Measurements from ENCODE around the gene GNAQ.

GNAQ gene

DNA sequence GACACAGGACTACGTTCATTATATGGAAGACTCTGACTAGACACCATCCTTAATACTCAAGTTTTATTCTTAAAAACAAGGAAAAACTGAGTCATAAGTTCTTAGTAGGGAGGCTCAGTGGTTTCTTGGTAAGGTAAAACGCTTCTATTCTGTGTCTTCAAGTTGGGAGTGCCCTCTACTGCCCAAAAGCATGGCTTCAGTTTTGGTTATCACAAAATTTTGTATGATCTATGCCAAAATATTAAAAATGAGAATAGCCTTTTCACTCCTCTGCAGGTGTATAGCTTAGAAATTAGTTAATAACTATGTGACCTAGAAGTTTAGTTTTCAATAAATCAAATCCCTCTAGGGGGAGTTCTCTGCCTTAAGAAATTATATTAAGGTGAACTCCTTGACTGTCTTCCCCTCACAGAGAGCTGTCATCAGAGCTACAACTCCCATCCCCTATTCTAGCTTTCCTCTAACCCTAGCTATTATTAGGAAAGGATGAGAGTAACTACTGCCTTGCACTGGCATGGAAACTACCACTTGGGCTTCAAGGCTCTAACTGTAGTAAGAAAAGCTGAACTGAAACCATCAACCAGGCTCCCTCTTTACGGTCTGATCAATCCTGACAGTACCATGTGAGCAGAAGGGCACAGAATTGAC lies 189.7 kb downstream of the GNAQ start:
- DNase-seq (ENCODE audit: low read depth), result no peak

DNA sequence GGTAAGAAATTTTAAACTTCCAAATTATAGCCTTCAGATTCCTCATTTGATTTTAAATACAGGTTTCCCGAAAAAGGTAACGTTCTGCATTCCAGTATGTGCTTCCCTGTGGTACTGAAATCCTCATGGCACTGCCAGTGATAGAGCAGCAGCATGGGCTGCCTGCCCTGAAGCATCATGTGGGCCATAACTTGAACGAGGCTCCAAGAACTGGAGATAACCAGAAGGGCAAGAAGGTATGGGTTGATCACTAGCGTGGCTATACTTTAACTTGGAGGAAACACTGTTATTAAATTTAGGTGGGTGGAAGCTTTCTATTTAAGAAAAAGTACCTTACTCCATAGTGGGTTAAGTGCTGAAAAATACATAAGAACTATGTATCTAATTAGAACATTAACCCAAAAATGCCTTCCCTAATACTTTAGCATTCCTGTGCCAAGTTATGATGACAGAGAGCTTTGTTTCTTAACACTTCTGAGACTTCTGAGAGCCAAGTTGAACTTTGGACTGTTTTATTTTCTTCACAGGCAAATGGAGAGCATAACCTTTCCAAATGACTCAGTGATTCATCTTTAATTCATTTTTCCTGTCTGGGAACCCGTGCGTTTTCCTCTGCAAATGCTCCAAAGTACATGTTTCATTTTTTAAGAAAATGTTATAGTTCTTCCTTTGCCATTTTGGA lies 192.0 kb downstream of the GNAQ start:
- DNase-seq (ENCODE audit: low read depth), result no peak

DNA sequence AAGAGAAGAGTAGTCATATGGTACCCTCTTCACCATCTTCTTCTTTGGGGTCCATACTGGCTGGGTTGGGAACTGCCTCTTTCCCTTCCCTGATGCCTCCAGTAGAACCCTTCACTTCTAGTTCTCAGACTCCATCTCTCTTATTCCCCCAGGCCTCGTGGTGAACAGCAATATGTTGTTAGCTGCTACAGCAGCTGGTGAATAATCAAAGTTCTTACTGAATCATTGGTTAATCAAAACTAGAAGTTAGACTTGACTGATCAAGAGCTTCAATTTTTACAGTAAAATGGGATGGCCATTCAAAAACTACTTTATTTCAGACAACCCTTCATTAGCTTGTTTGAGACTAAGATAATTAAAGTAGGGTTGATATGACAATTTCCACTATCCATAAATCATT lies 192.6 kb downstream of the GNAQ start:
- DNase-seq (ENCODE audit: low read depth), result no peak

DNA sequence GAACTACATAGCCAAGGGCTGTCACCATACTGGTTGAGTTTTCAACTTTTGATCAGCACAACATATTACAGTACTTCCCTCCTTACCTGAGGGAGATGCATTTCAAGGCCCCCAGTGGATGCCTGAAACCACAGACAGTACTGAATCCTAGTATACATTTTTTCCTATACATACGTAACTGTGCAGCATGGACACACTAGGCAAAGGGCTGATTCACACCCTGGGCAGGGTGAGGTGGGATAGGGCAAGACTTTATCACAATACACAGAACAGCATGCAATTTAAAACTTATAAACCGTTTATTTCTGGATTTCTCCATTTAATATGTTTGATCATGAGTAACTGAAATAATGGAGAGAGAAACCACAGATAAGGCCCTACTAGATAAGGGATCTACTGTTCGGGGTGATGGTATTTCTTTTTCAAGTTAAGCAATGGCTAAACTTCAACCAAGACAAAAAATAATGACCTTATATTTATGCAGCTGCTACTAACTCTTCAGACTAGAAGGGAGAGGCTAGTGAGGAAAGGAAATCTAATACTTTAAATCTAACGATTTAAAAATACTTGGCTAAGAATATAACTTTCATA lies 196.6 kb downstream of the GNAQ start:
- no peak for DNase-seq (ENCODE audit: low read depth)

DNA sequence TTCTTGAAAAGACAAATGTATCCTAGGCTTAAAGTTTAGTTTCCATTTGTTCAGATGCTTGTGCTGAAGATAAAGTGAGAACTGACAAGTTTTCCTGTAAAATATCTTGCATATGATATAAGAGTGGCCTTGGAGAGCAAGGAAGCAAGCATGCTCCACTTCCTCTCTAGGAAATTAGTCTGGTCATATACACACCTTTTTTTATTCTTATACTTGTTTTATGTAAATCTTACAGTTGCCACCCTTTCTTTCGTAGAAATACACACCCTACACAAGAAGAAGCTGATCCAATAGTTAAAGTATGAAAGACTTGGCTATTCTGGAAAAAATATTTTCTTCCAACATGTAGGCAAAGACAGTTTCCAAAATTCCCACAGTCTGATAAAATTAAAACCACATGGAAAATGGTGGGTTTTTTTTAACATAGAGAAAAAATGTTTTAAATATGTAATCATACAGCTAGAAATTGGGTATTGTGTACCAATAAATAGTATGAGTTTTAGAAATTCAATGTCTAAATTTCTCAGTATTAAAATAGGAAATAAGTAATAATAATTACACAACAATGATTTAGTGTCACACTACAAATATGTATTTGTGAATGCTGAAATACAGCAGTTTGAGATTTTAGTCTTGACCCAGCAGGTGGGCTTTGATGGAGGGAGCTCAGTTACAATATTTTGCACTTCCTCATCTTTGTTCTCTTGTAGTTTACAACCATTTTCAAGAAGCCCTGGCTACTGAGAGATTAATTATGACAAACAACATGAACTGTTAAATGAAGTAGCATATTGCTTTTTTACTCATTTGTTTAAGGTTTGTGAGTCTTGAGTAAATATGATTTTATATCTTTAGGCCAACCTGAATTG lies 197.8 kb downstream of the GNAQ start:
- no peak for DNase-seq (ENCODE audit: low read depth)

DNA sequence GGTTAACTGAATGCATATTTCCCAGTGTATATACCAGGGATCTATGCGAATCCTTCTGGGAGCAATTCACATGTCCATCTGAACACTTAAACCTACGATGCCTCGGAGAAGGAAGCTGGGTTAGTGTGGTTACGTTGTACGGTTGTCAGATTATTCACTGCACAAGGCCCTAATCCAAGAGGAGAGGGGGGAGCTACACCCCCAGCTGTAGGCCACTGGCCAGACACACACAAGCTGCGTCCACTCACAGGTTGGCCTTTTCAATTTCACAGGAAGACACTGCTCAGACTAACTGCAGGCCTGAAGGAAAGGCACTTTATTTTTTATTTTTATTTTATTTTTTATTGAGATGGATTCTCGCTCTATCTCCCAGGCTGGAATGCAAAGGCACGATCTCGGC lies 199.0 kb downstream of the GNAQ start:
- no peak for DNase-seq (ENCODE audit: low read depth)

DNA sequence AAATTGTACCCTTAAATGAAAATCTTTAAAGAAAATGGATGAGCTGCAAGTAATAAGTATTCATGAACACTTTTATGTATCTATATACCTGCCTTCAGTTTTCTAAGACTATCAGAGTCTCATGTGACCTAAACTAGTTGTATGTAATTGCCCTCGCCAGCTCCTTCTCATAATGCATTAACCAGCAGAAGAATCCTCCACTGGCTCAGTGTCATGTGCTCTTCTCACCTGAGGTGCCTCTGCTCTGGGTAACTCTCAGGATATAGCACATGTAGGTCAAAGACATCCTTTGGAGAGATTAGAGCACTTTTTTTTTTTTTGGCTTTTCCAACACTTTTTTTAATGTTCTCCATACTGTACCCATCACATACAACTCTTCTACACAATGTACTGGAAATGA lies 199.8 kb downstream of the GNAQ start:
- no peak for DNase-seq (ENCODE audit: low read depth)

DNA sequence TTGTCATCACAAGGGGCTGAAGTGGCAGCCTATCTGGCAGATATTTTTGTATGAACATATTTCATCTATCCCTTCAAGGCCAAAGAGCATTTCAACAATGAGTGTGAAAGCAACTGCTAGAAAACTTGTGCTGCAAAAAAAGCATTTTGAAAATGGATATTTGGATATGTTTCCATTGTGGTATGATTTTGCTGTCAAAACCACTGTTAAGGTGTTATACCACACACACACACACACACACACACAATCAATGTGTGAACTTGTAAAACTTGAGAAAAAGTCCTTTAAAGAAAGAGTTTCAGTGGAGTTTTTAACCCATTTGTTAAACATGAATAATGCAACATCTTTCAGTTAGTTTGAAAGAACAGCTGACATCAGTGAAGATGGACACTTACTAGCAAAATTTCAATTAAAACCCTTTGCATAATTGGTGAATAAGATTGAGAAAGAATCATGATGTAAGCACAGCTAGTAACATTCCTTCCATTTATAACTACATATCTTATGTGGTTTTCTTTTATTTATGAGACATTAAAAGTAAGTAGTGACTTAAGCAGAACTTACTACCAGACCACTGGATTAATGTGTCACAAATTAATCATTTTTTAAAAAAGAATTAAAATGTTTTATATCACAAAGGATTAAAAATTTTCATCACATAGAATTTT lies 200.9 kb downstream of the GNAQ start:
- no peak for DNase-seq (ENCODE audit: low read depth)

DNA sequence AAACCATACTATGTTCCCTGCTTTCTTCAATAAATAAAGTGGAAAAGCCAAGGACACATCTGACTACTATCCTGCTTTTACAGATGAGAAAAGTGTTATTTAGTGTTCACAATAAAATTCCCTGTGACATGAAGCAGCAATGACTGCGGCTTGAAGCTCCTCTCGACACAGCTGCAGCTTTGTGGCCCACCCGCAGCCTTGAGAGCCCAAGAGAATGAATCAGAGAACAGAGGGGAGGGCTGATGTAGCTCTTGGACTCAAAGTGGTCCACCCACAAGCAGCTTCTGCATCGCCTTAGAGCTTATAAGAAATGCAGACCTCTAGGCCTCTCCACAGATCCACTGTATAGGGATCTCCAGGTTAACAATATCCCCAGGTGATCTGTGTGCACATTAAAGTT lies 202.2 kb downstream of the GNAQ start:
- no peak for DNase-seq (ENCODE audit: low read depth)

DNA sequence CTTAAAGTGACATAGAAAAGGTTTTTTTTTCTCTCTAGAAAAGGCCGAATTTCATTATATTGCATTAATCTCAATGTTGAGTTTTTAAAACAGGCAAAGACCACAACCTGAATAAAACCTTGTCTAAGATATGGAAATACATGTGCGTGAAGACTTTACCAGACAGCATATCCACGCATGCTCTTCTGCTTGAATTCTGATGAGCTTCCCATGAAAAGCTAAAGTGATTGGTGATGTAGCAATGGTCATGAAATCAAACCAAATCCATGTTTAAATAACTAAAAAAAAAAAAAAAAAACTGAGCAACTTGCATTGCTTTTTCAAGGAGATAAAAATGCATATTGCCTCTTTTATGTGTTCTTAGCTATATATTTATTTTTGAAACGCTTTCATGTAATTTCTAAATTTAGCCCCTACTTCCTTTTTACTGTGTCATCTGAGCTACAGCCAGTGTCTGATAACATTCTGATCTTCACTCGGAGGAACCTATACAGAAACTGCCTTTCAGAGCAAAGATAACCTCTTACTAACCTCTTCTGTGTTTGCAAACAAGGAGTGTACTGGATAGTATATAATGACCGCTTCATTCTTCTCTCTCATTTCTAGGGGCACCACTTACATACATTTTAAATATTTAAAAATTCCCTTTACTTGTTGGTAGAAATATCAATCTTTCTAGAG lies 204.4 kb downstream of the GNAQ start:
- DNase-seq (ENCODE audit: low read depth), result no peak

DNA sequence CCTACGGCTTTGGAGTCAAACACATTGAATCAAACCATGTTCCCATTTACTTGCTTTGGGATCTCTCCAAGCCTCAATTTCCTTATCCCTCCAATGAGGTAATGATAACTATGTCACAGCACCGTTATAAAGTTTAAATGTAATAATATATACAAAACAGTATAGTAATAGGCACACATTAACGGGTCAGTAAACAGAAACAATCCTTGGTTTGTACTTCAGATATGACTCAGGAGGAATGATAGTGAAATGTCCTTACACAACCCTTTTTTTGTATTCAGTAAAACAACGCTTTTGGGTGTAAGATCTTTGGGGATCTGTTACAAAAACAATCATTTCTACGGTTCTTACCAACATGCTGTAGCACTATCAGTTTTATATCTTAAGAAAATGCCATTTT lies 205.0 kb downstream of the GNAQ start:
- DNase-seq (ENCODE audit: low read depth), result no peak

DNA sequence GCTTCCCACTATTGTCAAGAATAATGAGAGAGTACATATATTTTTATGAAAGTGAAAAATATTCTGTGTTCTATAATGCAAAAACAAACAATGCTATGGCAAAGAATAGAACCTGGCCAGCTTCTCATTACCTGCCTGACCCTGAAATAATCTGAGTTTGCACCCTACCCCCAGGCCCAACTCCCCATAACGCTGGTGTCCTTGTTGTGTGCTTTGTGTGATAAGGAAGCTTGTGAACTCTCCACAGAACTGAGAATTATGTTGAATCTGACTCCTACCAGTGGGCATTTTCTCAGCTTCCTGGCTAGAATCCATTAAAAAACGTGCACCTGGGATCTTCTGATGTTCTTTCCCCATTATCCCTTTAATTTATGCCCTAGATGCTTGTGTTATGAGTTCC lies 205.5 kb downstream of the GNAQ start:
- no peak for DNase-seq (ENCODE audit: low read depth)

DNA sequence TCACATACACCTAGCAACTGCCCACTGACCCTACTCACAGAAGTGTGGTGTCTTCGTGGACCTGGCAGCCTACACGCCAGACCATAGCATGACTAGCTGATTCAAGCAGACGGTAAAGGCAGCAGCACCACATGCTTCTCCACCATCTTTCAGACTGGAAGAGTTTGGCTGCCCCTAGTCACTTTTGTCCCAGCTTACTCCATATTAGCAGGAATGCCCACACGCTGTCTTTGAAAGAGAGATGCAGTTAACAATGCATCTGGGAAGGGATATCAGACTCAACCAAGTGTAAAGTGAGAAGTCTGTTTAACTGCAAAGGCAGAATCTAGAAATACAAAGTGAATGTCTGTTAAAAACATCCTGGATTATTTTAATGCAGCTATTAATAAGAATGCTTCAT lies 206.2 kb downstream of the GNAQ start:
- DNase-seq (ENCODE audit: low read depth), result no peak

DNA sequence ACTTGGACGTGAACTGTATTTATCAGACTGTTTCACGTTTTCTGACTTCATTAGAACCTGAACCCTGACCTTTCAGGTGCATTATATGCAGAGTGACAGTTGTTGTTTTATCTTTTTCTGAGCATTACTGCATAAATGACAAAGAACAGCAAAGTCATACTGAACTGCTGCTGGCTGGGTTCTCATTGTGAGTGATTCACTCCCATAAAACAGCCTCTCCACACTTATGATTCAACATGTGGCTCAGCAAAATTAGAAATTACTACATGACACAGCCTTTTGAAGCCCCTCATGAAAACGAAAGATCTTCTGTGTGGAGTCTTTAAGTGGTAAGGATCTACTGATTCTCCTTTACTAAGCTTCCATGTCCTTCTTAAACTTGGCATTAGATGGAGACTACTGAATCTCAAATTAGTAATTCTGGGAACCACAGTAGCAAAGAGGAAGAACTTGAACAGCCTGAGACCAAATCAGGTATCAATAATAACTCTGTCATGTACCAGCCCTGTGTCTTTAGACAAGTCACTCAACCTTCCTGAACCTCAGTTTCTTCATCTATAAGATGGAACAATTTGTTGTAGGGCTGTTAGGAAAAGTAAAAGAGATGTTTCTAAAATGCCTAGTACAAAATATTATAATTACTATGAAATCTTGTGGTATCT lies 211.2 kb downstream of the GNAQ start:
- DNase-seq (ENCODE audit: low read depth), result no peak

DNA sequence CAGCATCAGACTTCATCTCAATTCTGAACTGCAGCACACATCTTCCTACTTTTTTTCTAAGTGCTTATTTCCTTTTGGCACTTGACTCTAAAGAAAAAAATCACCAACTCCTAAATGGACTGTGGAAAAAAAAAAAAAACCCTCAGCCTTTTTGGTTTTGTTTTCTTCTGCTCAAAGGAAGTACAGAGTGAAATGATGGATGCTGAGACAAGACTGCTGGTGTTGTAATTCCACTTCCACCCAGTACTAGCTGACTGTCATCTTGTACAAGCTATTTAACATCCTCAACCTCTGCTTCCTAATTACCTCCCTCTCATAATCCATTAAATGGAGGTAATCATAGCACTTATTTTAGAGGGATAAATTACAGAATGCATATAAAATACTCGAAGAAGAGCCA lies 212.0 kb downstream of the GNAQ start:
- DNase-seq (ENCODE audit: low read depth), result no peak

DNA sequence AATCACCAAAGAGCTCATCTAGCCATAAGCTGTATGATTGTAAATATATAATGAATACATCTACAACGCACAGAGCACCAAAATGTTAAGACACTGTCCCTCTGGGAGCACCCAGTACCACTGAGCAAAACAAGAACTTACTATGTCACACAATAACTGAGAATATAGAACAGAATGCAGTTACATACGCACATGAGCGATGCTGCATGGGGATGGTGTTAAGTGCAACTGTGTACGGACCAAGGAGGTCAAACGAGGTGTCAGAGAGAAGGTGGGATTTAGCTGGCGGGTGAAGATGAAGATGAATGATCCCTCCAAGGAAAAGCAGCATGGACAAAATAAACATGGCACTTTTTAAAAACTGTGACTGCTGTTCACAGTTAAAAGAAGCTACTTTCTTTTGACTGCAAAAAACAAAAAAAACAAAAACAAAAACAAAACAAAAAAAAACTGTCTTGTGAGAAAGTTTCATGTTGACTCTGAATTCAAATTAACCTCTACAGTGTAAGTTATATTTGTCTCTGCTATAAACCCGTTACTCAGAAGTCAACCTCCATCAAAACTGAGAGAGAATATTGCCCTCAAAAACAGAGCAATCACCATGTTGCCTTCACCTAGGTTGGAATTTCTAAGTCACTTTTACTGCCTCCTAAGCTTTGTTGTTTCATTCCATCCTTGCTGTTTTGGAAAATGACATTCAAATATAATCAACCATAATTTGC lies 213.9 kb downstream of the GNAQ start:
- no peak for DNase-seq (ENCODE audit: low read depth)

DNA sequence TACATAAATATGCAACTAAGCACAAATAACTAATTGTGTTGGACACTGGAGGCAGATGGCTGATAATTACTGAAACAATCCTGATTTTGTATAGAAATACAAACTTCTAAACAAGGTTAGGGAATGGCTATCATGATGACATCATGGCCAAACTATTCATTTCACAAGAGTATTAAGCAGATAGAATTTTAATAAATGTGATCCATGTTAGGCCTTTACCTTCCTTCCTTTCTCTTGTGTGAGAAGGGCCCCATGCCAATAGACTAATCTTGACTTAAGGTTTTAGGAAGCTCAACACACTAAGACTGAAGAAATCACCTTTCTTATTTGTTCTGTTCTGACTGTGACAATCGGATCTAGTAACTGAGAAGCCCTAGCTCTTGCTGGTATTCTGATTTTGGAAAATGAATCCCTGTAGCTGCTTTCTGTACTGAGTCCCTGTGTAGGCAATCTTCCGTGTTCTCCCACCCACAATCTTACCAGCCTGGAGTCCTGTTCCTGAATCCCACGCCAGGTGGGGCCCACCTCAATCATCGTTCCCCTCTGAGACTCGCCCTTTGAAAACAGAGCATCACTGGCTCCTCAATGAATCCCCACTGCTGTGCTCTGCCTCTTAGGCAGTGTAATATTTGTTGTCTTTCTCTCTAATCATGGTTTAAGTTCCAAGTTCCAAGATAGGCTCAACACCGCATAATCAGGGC lies 214.8 kb downstream of the GNAQ start:
- no peak for DNase-seq (ENCODE audit: low read depth)

DNA sequence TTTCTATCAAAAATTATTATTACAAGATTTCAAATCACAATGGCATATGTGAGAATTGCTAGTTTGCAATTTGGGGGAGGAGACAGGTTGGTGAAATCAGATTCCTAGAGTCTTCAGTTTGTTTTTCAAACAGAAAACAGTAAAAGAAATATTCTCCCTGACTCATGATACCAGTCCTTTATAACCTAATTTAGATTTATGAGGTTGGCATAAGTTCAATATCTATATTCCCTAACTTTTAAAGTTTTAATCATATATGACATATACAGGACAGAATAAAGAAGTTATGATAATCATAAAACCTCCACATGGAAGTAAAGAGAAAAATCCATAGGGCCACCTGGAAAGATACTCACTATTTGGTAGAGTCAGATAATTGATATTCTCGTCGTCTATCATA lies 216.4 kb downstream of the GNAQ start:
- no peak for DNase-seq (ENCODE audit: low read depth)

DNA sequence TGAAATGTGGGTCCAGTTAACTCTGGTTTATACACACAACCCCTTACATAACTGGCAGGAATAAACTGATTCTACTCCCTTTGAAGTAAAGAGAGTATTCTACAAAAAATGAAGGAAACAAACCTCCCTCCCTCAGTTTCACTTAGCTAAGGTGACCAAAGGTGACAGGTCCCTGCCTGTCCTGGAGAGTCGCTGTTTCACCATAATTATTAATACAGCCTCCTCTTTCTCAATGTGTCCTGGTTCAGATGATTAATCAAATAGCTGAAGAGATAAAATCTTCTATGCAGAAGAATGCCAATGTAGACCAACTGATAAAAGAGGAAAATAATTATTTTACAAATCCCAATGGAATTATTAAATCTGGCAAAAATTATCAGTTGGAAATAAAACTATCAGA lies 219.8 kb downstream of the GNAQ start:
- DNase-seq (ENCODE audit: low read depth), result no peak

DNA sequence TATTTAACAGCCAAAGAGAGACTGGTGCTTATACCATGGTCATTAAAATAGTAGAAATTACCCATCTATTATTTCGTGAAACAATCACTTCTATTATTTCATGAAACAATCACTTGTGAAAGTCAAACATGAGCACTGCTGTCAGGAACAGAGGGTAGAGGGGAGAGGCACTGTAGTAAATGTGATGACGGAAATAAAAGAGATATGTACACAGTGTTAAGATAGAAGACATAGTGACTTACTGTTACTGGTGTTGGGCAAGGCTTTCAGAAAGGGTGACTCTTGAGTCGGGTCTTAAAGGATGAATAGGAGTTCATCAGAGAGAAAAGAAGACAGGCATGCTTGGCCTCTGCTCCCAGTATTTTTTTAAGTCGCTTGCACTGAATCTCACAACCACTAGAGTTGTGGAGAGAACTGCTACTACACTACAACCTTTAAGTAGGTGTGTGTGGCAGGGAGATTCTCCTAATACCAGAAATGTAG lies 220.9 kb downstream of the GNAQ start:
- DNase-seq (ENCODE audit: low read depth), result no peak

Data from non-pigmented ciliary epithelial cell (primary cell).